ENCODE measurements around the gene GLIS1.

DNA sequence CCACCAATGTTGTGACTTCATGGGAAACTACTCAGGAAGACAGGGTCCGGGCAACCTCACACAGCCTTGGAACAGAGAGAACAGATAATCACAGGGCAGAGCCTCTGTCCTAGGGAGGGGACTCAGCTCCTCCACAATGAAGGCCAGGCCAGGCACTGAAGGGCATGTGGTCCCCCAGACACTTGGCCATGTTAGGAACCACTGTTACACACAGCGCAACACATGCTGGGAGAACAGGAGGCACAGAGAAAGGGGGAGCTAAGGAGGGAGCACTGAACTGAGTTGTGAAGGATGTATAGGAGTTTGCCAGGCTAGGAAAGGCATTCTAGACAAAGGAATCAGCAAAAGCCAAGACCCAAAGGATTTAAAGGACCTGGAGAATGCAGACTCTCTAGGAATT is 152.2 kb downstream of the GLIS1 start:
- TF ChIP-seq EP300 (IDR thresholded peaks at IDR 0.05) (no peak), CTCF (IDR thresholded peaks at IDR 0.05) (no peak)

All from ovary (tissue), 3 donors.